GM08714 (cell line): ENCODE measurements around the gene PALLD.

ENCODE experiments used
- H3K4me3 ChIP-seq: fragments of 200-500 bp; sonication (Bioruptor generic); 2 replicates; pipeline ENCODE4 v1.5.1; 2014; ENCODE audit warnings: mild to moderate bottlenecking, low read length, inconsistent platforms
- ZNF274 ChIP-seq: IDR thresholded peaks from 2 replicates; pipeline ENCODE4 v1.6.1; 2012; ENCODE audit warnings: mild to moderate bottlenecking, low read depth, low read length

PALLD gene

DNA sequence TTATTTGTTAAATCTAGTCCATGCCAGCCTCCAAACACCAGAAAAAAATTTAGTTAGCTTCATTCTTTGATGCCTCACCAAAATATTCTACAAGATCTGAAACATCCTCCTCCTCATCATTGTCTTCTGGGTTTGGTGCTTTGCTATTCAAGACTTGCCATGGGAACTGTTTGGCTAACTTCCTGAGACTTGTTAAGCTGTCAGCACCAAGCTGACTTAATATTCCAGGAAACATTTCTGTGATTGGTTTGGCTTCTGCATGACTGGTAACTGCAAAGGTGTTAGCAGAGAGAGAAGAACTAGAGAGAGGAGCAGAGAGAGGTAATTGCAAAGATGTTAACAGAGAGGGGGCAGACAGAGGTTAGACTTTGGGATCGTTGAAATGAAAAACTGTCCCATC is 101.3 kb downstream of the PALLD start:
- TF ChIP-seq ZNF274: no peak

GRCh38 chr4:168600796-168601583 is 104.1 kb downstream of the PALLD start:
- H3K4me3 ChIP-seq: no peak overlapping the region
- TF ChIP-seq ZNF274: no peak

More for the DNA sequence above, 101.3 kb downstream of the PALLD start:
- H3K4me3 ChIP-seq: no peak overlapping the region

GRCh38 chr4:168601899-168602298 is 105.0 kb downstream of the PALLD start:
- no peak overlapping the region for H3K4me3 ChIP-seq
- TF ChIP-seq ZNF274: no peak

DNA sequence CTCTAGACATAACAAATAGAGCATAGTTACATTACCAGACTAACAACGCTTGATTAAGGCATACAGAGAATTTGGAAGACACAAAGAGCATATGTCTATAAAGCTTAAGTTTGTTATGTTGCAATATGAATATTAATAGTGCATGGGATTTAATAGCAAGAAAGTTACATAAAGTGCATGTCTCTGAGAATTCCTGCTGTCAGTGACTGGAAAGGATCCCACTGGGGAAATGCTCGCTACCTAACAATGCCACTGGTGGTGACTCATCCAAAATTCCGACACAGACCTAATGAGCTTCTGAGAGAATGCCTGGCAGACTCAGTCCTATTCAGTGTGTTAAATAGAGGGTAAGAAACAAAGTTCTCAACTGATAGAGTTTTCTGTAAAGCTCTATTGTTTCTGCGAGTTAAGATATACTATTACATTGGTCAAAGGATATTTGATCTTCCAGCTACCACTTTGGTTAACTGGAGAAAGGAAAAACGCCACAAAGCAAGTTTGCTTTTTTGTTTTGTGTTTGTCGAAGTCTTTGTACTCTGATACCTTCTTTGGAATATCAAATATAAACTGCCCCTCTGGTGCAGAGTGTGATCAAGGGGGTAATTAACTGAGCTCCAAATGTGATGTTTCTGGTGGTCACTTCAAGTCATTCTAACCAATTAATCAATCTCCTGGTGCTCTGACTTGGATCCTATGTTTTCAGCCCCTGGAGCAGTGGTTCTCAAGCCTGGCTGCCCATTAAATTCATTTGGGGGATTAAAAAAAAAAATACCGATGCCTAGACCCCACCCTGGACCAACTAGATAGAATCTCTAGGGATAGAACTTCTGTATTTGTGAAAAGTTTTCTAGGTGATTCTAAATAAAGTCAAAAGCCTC is 107.9 kb downstream of the PALLD start:
- no peak overlapping the region for H3K4me3 ChIP-seq
- no peak for TF ChIP-seq ZNF274

GRCh38 chr4:168605411-168605810 is 108.6 kb downstream of the PALLD start:
- no peak overlapping the region for H3K4me3 ChIP-seq
- TF ChIP-seq ZNF274: no peak

GRCh38 chr4:168607215-168607614 is 110.4 kb downstream of the PALLD start:
- no peak for TF ChIP-seq ZNF274
- H3K4me3 ChIP-seq: no peak overlapping the region

DNA sequence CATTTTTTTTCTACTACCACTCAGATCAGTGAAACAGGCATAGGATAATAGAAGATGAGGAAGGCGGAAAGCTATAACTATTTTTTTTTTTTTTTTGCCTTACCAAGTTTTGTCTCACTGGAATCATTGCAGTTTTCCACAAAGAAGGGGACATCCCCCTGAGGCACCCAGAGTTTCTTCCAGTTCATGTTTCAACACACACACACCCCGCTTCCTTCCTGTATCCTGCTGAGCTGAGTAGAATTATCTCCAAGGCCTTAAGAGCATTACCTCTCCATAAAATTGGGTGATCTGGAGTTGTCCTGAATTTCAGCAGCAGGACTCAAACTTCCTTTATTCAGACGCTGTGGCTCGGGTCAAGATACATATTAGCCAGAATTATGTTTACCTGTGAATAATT is 111.9 kb downstream of the PALLD start:
- no peak overlapping the region for H3K4me3 ChIP-seq
- TF ChIP-seq ZNF274: no peak

DNA sequence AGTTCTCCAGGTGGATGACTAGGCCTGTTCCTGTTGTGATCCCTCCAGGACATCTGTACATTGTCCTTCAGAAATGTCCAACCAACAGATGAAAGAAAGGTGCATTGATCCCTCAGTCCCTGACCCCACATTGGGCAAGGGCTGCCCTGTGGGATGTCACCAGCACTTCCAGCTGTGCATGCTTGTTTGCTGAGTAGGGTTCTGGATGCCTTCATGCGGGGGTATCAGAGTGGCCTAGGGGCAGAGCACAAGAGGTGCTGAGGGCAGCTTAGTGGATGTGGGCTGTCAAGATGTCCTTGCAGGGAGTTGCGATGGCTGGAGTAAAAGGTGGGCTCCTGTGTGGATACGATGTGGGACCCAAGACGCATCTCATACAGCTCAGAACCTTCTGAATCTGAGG is 112.5 kb downstream of the PALLD start:
- TF ChIP-seq ZNF274: no peak
- H3K4me3 ChIP-seq: no peak overlapping the region

DNA sequence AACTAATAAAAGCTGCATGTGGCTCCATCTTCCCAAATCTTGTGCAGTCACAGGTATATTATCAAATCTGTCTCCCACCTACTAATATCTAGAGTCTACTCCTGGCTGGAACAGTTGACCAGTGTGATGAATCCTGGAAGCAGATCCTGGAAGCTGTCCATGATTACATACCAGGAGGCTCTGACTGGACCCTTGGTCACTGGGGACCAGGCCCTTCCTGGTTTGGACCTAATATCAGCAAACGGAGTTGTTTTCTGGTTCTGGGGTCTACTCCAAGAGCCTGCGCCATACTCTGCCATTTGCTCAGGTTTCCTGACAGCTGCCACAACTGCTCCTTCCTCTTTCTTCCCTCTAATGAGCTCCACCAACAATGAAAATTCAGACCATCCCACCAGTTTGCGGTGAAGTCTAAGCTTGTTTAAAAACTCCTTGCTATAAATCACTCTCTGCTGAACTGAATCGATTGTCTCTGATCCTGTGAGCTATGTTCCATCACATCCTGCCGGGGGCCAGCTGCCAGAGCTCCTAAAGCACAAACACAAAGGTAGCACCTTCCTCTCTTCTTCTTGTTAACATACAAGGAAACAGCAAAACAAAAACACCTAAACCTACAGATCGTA is 114.2 kb downstream of the PALLD start:
- H3K4me3 ChIP-seq: no peak overlapping the region
- no peak for TF ChIP-seq ZNF274

DNA sequence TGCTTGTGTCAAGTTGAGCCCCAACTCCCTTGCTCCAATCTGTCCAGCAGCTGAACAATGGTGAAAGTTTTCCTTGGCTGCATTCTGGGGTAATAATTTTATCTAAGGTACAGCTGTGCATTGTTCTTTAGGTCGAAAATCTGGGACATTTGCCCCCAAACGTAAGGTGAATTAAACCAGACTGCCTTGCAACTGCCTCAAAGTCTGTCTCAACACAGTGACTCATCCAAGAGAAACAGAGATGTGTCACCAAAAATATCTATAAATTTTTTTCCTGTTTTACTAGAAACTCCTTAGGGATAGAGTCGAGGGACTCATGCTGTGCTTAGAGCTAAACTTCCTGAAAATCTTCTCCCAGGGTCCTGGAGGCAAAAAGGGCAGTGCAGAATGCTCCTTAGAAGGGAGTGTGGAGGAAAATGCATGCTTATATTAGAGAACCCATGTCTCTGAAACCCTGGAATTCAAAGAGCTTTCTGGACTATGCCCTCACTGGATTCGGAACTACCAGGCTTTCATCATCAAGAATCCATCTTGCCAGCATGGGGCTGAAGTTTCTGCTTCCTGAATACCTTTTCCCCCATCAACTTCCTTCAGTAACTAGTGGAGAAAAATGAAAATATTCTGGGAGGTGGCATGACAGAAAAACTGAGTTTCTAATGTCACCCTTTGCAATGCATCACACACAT is 115.7 kb downstream of the PALLD start:
- no peak for TF ChIP-seq ZNF274
- no peak overlapping the region for H3K4me3 ChIP-seq

GRCh38 chr4:168613869-168614268 is 117.0 kb downstream of the PALLD start:
- no peak for TF ChIP-seq ZNF274
- H3K4me3 ChIP-seq: no peak overlapping the region

DNA sequence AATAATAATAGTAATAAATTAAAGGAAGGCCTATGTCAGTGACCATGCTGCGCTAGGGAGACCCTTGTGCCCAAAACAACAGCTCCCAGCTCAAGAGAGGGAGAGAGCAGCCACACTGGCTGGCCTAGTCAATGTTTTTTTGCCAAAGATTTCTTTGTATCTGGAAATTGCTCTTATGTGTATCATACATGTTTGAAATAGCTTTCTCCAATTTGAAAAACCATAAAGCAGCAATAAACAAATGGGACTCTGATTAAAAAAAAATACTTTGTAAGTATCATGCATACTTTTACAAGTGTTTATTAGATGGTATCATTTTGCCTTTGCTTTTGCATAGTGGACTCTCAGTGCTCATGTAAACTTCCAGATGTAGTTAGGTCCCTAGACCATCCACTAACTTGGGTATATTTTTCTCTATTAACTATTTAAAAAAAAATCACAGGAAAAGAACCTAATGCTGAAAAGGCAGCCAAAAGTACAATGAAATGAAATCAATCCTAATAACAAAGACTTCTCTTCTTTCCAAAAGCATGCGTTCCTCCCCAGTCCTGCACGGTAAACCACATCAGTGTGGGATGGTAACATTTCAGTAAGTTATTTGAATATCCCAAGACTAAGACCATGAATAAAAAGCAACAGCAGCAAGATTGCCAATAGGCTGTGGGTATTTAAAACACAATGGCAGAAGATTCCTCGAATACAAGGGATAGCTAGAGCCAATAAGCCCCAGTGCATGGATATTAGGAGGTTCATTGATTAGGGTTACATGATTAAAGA is 117.6 kb downstream of the PALLD start:
- TF ChIP-seq ZNF274: no peak
- H3K4me3 ChIP-seq: no peak overlapping the region

DNA sequence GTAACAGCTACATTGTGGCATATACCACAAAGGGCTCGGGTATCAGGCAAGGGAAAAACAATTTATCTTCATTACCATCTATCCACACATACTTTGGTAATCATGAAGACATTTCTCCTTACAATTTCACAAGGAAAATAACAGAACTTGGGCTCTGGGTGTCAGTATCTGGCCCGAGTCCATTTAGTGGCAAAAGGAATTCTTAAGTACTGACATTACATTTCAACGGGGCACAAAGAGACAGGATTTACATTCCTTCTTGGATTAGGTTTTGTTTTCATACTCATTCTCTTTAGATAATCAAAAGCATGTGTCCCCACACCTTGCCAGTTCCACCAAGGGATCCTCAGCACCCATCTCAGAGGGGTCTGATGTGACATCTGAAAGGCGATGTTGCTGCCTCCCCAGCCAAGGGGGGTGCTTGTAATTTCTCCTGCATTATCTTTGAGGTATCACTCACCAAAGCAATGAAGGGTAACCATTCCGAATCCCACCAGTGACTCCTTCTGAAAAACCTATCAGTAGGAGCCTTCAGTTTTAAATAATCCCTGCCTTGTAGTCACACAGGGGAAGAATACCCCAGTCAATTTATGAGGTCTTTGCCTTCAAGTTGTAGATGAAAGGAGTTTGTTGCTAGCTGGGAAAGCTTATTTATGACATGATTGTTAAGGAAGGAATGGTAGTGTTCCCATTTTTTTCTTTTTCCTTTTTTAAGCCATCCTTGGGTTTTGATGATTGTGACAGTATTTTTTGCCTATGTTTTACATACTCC is 118.6 kb downstream of the PALLD start:
- H3K4me3 ChIP-seq: no peak overlapping the region
- no peak for TF ChIP-seq ZNF274
